ENCODE results near the gene INKA1.

INKA1 gene

DNA sequence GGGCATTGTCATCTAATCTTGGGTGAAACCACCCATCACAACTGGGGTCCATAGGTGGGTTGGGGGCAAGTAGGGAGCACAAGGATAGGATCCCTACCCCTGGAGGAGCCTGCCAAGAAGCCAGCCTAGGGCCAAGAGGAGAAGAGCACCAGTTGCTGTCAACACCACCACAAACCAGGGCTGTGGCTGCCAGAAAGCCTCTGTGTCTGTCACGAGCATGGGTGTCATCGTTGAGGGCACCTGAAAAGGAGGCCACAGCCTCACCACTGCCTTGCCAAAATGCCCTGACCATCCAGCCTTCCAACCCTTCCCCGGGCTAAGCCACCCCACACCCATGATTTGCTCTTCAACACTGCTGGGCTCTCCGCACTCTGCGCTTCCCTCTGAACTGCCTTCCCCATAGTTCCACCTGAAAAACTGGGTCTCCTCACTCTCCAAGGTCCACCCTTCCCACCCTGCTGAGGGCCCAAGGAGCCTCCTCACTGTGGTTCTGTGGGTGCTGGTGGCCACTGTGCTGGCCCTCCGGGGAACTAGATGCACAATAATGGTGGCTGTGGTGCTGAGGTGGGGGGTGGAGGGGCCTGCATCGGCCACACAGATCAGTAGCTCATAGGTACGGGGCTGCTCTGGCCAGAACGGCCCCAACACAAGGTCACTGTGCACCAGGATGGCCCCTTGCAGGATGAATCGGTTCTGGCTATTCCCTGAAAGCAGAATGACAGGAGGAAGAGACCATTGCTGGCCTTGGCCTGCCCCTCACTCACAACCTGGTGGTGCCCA, 10.5 kb upstream of the INKA1 start:
- Histone ChIP-seq H3K4me3 (ENCODE audit: low read length) (no peak overlapping the region), H3K36me3 (ENCODE audit: control insufficient read depth, low read length) (no peaks in the 10 kb centered on the region), H3K27me3 (ENCODE audit: control insufficient read depth, low read length) (no peaks in the 10 kb centered on the region), H3F3A (ENCODE audit: control insufficient read depth, insufficient read depth) (peaks cover 5% of the 10 kb centered on the region), H4K20me1 (ENCODE audit: control insufficient read depth, insufficient read depth, low read depth, low read length) (no peaks in the 10 kb centered on the region), H3K27ac (ENCODE audit: low read depth, low read length) (no peak overlapping the region), H3K4me1 (ENCODE audit: control insufficient read depth, low read length) (peaks cover 17% of the 10 kb centered on the region), H3K9me3 (ENCODE audit: control insufficient read depth, insufficient read depth, low read length) (no peaks in the 10 kb centered on the region), H3K79me2 (ENCODE audit: control insufficient read depth, low read length) (no peaks in the 10 kb centered on the region), H3K9me2 (replicated peaks; ENCODE audit: control insufficient read depth, low read length) (no peaks in the 10 kb centered on the region), H3K4me2 (ENCODE audit: low read length) (no peak overlapping the region)
- TF ChIP-seq EZH2phosphoT487 (IDR thresholded peaks at IDR 0.05; ENCODE audit: borderline replicate concordance, low read length) (no peak), CTCF (IDR thresholded peaks at IDR 0.05; ENCODE audit: low read depth, low read length, poor library complexity, severe bottlenecking) (no peak)

GRCh38 chr3:49793486-49794085, 9.5 kb upstream of the INKA1 start:
- no peak overlapping the region for H3K27ac ChIP-seq (ENCODE audit: low read depth, low read length)
- H3K9me3 ChIP-seq (ENCODE audit: control insufficient read depth, insufficient read depth, low read length), result no peaks in the 10 kb centered on the region
- no peaks in the 10 kb centered on the region for H4K20me1 ChIP-seq (ENCODE audit: control insufficient read depth, insufficient read depth, low read depth, low read length)
- TF ChIP-seq CTCF (IDR thresholded peaks at IDR 0.05; ENCODE audit: low read depth, low read length, poor library complexity, severe bottlenecking) (no peak), EZH2phosphoT487 (IDR thresholded peaks at IDR 0.05; ENCODE audit: borderline replicate concordance, low read length) (no peak)
- no peak overlapping the region for H3K4me3 ChIP-seq (ENCODE audit: low read length)
- no peaks in the 10 kb centered on the region for H3K9me2 ChIP-seq (replicated peaks; ENCODE audit: control insufficient read depth, low read length)
- peaks cover 17% of the 10 kb centered on the region for H3K4me1 ChIP-seq (ENCODE audit: control insufficient read depth, low read length)
- H3K79me2 ChIP-seq (ENCODE audit: control insufficient read depth, low read length), result no peaks in the 10 kb centered on the region
- no peak overlapping the region for H3K4me2 ChIP-seq (ENCODE audit: low read length)
- H3F3A ChIP-seq (ENCODE audit: control insufficient read depth, insufficient read depth), result peaks cover 5% of the 10 kb centered on the region
- no peaks in the 10 kb centered on the region for H3K36me3 ChIP-seq (ENCODE audit: control insufficient read depth, low read length)
- no peaks in the 10 kb centered on the region for H3K27me3 ChIP-seq (ENCODE audit: control insufficient read depth, low read length)

DNA sequence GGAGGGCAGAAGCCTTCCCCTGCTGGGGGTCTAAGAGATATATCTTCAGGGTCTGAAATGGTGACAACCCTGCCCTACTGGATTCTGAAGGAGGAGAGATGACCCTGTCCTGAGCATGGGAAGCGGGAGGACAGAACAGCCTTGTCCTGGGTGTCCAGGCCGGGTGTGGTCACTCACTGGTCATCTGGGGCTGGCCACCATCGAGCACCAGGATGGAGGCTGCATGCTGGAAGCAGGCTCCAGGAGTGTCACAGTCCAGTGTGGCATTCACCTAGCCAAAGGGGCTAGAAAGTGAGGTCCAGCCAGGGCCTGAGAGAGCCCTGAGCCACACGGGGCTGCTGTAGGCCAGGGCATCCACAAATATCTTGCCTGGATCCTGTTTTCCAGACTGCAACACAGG, 8.6 kb upstream of the INKA1 start:
- H3K27ac ChIP-seq (ENCODE audit: low read depth, low read length), result no peak overlapping the region
- H3K4me1 ChIP-seq (ENCODE audit: control insufficient read depth, low read length), result peaks cover 14% of the 10 kb centered on the region
- no peak for TF ChIP-seq CTCF (IDR thresholded peaks at IDR 0.05; ENCODE audit: low read depth, low read length, poor library complexity, severe bottlenecking)
- TF ChIP-seq EZH2phosphoT487 (IDR thresholded peaks at IDR 0.05; ENCODE audit: borderline replicate concordance, low read length), result no peak
- H3K4me2 ChIP-seq (ENCODE audit: low read length), result no peak overlapping the region
- H3K9me3 ChIP-seq (ENCODE audit: control insufficient read depth, insufficient read depth, low read length), result no peaks in the 10 kb centered on the region
- no peaks in the 10 kb centered on the region for H3K79me2 ChIP-seq (ENCODE audit: control insufficient read depth, low read length)
- no peaks in the 10 kb centered on the region for H3K36me3 ChIP-seq (ENCODE audit: control insufficient read depth, low read length)
- H3F3A ChIP-seq (ENCODE audit: control insufficient read depth, insufficient read depth), result peaks cover 5% of the 10 kb centered on the region
- H3K9me2 ChIP-seq (replicated peaks; ENCODE audit: control insufficient read depth, low read length), result no peaks in the 10 kb centered on the region
- no peaks in the 10 kb centered on the region for H4K20me1 ChIP-seq (ENCODE audit: control insufficient read depth, insufficient read depth, low read depth, low read length)
- no peak overlapping the region for H3K4me3 ChIP-seq (ENCODE audit: low read length)
- H3K27me3 ChIP-seq (ENCODE audit: control insufficient read depth, low read length), result no peaks in the 10 kb centered on the region
